GM12878 (cell line): ENCODE measurements around the gene TRIM54. TPM values are rescaled to one million over a fixed set of nuclear protein-coding genes. Genes with fewer than 3 reads are reported as not detected.

Experiments
- ATAC-seq: fragments of 200-7000 bp; cut with Tn5 transposase; 3 replicates; pipeline ENCODE4 v1.9.1; 2020; ENCODE audit warnings: mild to moderate bottlenecking, moderate library complexity
- BruUV-seq: library from RNA; stranded (reverse); fragments of 400-500 nt; replicated peaks from 2 replicates; lab custom pipeline; 2021; lab: Mats Ljungman, UMichigan
- CTCF ChIA-PET: fragments of 300-600 bp; sonication (Branson Sonifier 250); formaldehyde crosslinking; extraction: SDS; loops from one replicate; lab custom pipeline; 2021; ENCODE audit warnings: inconsistent platforms; lab: Yijun Ruan, JAX
- POLR2A ChIA-PET: fragments of 350-600 bp; formaldehyde crosslinking; extraction: SDS; loops from one replicate; lab custom pipeline; 2021; ENCODE audit warnings: inconsistent platforms; lab: Charles Lee
- RAD21 ChIA-PET: fragments of 300-600 bp; sonication (Branson Sonifier 250); formaldehyde crosslinking; loops from one replicate; lab custom pipeline; 2023; ENCODE audit warnings: antibody characterized with exemption; ENCODE audit not compliant: unreplicated experiment; lab: Charles Lee
- SMC1A ChIA-PET: fragments of 300-600 bp; sonication (Branson Sonifier 250); formaldehyde crosslinking; loops from one replicate; lab custom pipeline; 2023; ENCODE audit not compliant: unreplicated experiment, uncharacterized antibody; lab: Charles Lee
- DNase-seq: peaks from one replicate; pipeline ENCODE4 v3.0.0-alpha.2; 2011; ENCODE audit warnings: low read depth, low spot score
- FAIRE-seq: peaks from 3 replicates; lab custom pipeline; 2011; peaks lifted over from hg19 to GRCh38; lab: Jason Lieb, UNC
- H2AFZ ChIP-seq: 2 replicates; pipeline ENCODE4 v1.6.0; 2011; ENCODE audit warnings: low read depth, low read length, control low read depth; ENCODE audit not compliant: control insufficient read depth
- H3K27ac ChIP-seq: 2 replicates; pipeline ENCODE4 v1.5.1; 2011; ENCODE audit warnings: control low read depth; ENCODE audit not compliant: control insufficient read depth, insufficient read depth
- H3K27me3 ChIP-seq, 2 experiments: replicated peaks in 1 of 2; 2 replicates each; pipeline versions ENCODE4 v1.6.0 to v1.6.1; 2011; ENCODE audit warnings: low read length in 1 of 2; ENCODE audit not compliant: control insufficient read depth in 2 of 2, insufficient read depth in 2 of 2
- H3K36me3 ChIP-seq, 2 experiments: 2 replicates each; pipeline ENCODE4 v1.5.1; 2011; ENCODE audit warnings: low read length in 1 of 2; ENCODE audit not compliant: control insufficient read depth in 2 of 2, insufficient read depth in 2 of 2
- H3K4me1 ChIP-seq: 2 replicates; pipeline ENCODE4 v1.6.1; 2011; ENCODE audit warnings: mild to moderate bottlenecking, low read length, moderate library complexity, mixed read lengths; ENCODE audit not compliant: control insufficient read depth, insufficient read depth
- H3K4me2 ChIP-seq: 2 replicates; pipeline ENCODE4 v1.6.0; 2011; ENCODE audit warnings: control low read depth; ENCODE audit not compliant: control insufficient read depth, insufficient read depth
- H3K4me3 ChIP-seq: fragments of 200-600 bp; sonication (generic); 2 replicates; pipeline ENCODE4 v1.5.1; 2016
- H3K79me2 ChIP-seq: 2 replicates; pipeline ENCODE4 v1.6.0; 2011; ENCODE audit warnings: low read length; ENCODE audit not compliant: control insufficient read depth, insufficient read depth
- H3K9ac ChIP-seq: 2 replicates; pipeline ENCODE4 v1.8.0; 2011; ENCODE audit warnings: low read length, control low read depth, mixed read lengths; ENCODE audit not compliant: control insufficient read depth, insufficient read depth
- H3K9me3 ChIP-seq: replicated peaks from 3 replicates; pipeline ENCODE4 v1.5.1; 2011; ENCODE audit warnings: mild to moderate bottlenecking, low read length; ENCODE audit not compliant: control insufficient read depth, insufficient read depth
- H4K20me1 ChIP-seq: 2 replicates; pipeline ENCODE4 v1.6.0; 2011; ENCODE audit not compliant: control insufficient read depth, insufficient read depth
- ATF2 ChIP-seq: IDR thresholded peaks from 2 replicates; pipeline ENCODE4 v1.6.1; 2012; ENCODE audit warnings: low read length, inconsistent platforms
- CBFB ChIP-seq: IDR thresholded peaks from 2 replicates; pipeline ENCODE4 v1.6.1; 2016; ENCODE audit warnings: antibody characterized with exemption, low read depth
- CHD4 ChIP-seq: fragments of 200-600 bp; sonication (generic); IDR thresholded peaks from 2 replicates; pipeline ENCODE4 v1.6.1; 2016; ENCODE audit warnings: mild to moderate bottlenecking
- CREB1 ChIP-seq: IDR thresholded peaks from 2 replicates; pipeline ENCODE4 v1.6.1; 2012; ENCODE audit warnings: low read depth, mild to moderate bottlenecking, inconsistent platforms
- E2F4 ChIP-seq: IDR thresholded peaks from 2 replicates; pipeline ENCODE4 v1.6.1; 2012; ENCODE audit warnings: low read depth, low read length, improper control_type of control experiment
- EED ChIP-seq: sonication (generic); IDR thresholded peaks from 2 replicates; pipeline ENCODE4 v1.6.1; 2016; ENCODE audit warnings: antibody characterized with exemption, low read depth
- IKZF1 ChIP-seq: fragments of 450-650 bp; conservative IDR thresholded peaks from 2 replicates; pipeline ENCODE4 v1.6.1; 2017; ENCODE audit warnings: antibody characterized with exemption, mild to moderate bottlenecking
- POLR2A ChIP-seq: IDR thresholded peaks from 2 replicates; pipeline ENCODE4 v1.6.1; 2011; ENCODE audit warnings: low read depth, mild to moderate bottlenecking, low read length
- RAD51 ChIP-seq: fragments of 450-650 bp; IDR thresholded peaks from 2 replicates; pipeline ENCODE4 v1.6.1; 2016; ENCODE audit warnings: moderate library complexity, mild to moderate bottlenecking, inconsistent platforms
- RCOR1 ChIP-seq: conservative IDR thresholded peaks from 2 replicates; pipeline ENCODE4 v1.6.1; 2012; ENCODE audit warnings: low read depth, low read length, improper control_type of control experiment
- REST ChIP-seq: IDR thresholded peaks from 2 replicates; pipeline ENCODE4 v1.6.1; 2012; ENCODE audit warnings: mild to moderate bottlenecking, low read depth, low read length
- SMAD5 ChIP-seq: IDR thresholded peaks from 2 replicates; pipeline ENCODE4 v1.6.1; 2016; ENCODE audit warnings: antibody characterized with exemption, low read depth
- SMARCA5 ChIP-seq: fragments of 450-650 bp; IDR thresholded peaks from 2 replicates; pipeline ENCODE4 v1.6.1; 2017; ENCODE audit warnings: mild to moderate bottlenecking
- YBX1 ChIP-seq: fragments of 450-650 bp; IDR thresholded peaks from 2 replicates; pipeline ENCODE4 v1.6.1; 2016; ENCODE audit warnings: antibody characterized with exemption
- ZNF384 ChIP-seq: IDR thresholded peaks from 2 replicates; pipeline ENCODE4 v1.6.1; 2012; ENCODE audit warnings: low read depth, mild to moderate bottlenecking, low read length, improper control_type of control experiment, borderline replicate concordance
- ZNF592 ChIP-seq: fragments of 450-650 bp; IDR thresholded peaks from 2 replicates; pipeline ENCODE4 v1.6.1; 2017; ENCODE audit warnings: mild to moderate bottlenecking, moderate library complexity
- ZSCAN29 ChIP-seq: fragments of 450-650 bp; IDR thresholded peaks from 2 replicates; pipeline ENCODE4 v1.6.1; 2017; ENCODE audit warnings: mild to moderate bottlenecking, moderate library complexity
- ZZZ3 ChIP-seq: IDR thresholded peaks from 2 replicates; pipeline ENCODE4 v1.6.1; 2011; ENCODE audit warnings: low read depth; ENCODE audit not compliant: control insufficient read depth, insufficient read length
- WGBS: methylation state at CpG from one replicate; pipeline ENCODE4 v1.1.6; 2016; ENCODE audit warnings: low lambda C conversion rate; ENCODE audit not compliant: insufficient replicate concordance, insufficient coverage; ENCODE audit errors: missing lambda C conversion rate; 5-methylcytosine and 5-hydroxymethylcytosine counted together
- in situ Hi-C: fragments of 300-500 bp; cut with MboI; formaldehyde crosslinking; loops from 9 replicates; pipeline ENCODE4 v1.14.3; 2018; ENCODE audit warnings: mixed read lengths
- intact Hi-C: fragments of 100-400 bp; cut with micrococcal nuclease; formaldehyde crosslinking; loops from one replicate; pipeline ENCODE4 v1.14.2; 2022; ENCODE audit not compliant: unreplicated experiment
- polyA plus RNA-seq, 11 experiments: library from polyadenylated mRNA; depleted of rRNA in 4 of 11; unstranded in 6 of 11; stranded (reverse) in 5 of 11; fragments of >200 nt; fragmentation: Nextera tagmentation in 4 of 11; fragmentation: Illumina TruSeq in 1 of 11; extraction: Ambion mirVana in 4 of 11; extraction: Trizol in 1 of 11; gene quantifications; 1 replicate in 1 of 11; 2 replicates in 10 of 11; pipeline versions ENCODE4 v1.2.1 to v1.2.3, GENCODE V29; 2011 to 2016; ENCODE audit warnings: inconsistent platforms in 2 of 11, missing spikeins in 2 of 11, low read depth in 1 of 11
- total RNA-seq, 4 experiments: library from RNA; depleted of rRNA in 3 of 4; stranded (reverse); fragments of >200 nt in 3 of 4; fragmentation: Illumina TruSeq in 1 of 4; extraction: Trizol in 1 of 4; gene quantifications; 2 replicates each; pipeline versions ENCODE4 v1.2.1 to v1.2.3, GENCODE V29; 2013 to 2021

The TRIM54 gene
- total and polyA plus RNA-seq, 10 of the 15 experiments (the other 5 are each of a cell fraction or from before 2014, with no cell fraction given) = 0.03 to 0.08 TPM; not detected in 8

GRCh38 chr2:27309651-27310050 lies 27.4 kb downstream of the TRIM54 start:
- Histone ChIP-seq H3K4me3 (no peak overlapping the region), H2AFZ (no peak overlapping the region), H3K27me3 (no peaks in the 10 kb centered on the region; a peak in 1 of 4 replicates), H3K4me1 (no peaks in the 10 kb centered on the region), H3K27ac (no peak overlapping the region), H3K9me3 (no peaks in the 10 kb centered on the region; the same call in 2 of the 3 replicates), H3K4me2 (no peak overlapping the region), H3K36me3 (peaks cover 0 to 3% of the 10 kb centered on the region in 2 experiments; a peak in 1 of 4 replicates), H3K79me2 (no peaks in the 10 kb centered on the region), H3K9ac (no peak overlapping the region), H4K20me1 (no peaks in the 10 kb centered on the region)
- intact Hi-C loops (no loop called here), in situ Hi-C loops (no loop called here)
- SMC1A ChIA-PET = no interaction called here
- CTCF ChIA-PET = no interaction called here
- DNase-seq (no peak), FAIRE-seq (no peak)
- RAD21 ChIA-PET = no interaction called here
- BruUV-seq = no TSS peak
- 97% methylated on average over 6 of the region's 6 CpGs for WGBS
- TF ChIP-seq ZNF384 (no peak), ZZZ3 (no peak), POLR2A (no peak), REST (no peak), CREB1 (no peak), IKZF1 (no peak), ZNF592 (no peak), RCOR1 (no peak), CBFB (no peak), YBX1 (no peak), EED (no peak), CHD4 (no peak), ATF2 (no peak), SMARCA5 (no peak), SMAD5 (no peak), E2F4 (no peak), RAD51 (no peak), ZSCAN29 (no peak)
- TF ChIP-seq, all 136 proteins: peak for 0
- POLR2A ChIA-PET = interaction anchor here (0.6 kb wide), 1 partner anchor 13 kb away, joined by 3 read pairs; no protein-coding TSS in a partner anchor
- no peak for ATAC-seq
